DND-41 (cell line): ENCODE results near the gene ETF1.

Source experiments
- ATAC-seq: fragments of 200-7000 bp; cut with Tn5 transposase; 3 replicates; pipeline ENCODE4 v1.9.1; 2021; ENCODE audit warnings: low read depth; ENCODE audit not compliant: insufficient read depth
- DNase-seq: peaks from one replicate; pipeline ENCODE4 v3.0.0-alpha.2; 2020
- H2AFZ ChIP-seq: 2 replicates; pipeline ENCODE4 v1.6.0; 2012; ENCODE audit warnings: low read depth, low read length
- H3K27ac ChIP-seq: 2 replicates; pipeline ENCODE4 v1.5.1; 2012; ENCODE audit warnings: low read length, inconsistent platforms
- H3K27me3 ChIP-seq: fragments of 200-600 bp; sonication (generic); 2 replicates; pipeline ENCODE4 v1.6.0; 2012; ENCODE audit warnings: low read length, mild to moderate bottlenecking, inconsistent platforms; ENCODE audit not compliant: insufficient read depth, poor library complexity
- H3K36me3 ChIP-seq: 2 replicates; pipeline ENCODE4 v1.5.1; 2012; ENCODE audit warnings: low read length, inconsistent platforms; ENCODE audit not compliant: insufficient read depth
- H3K4me1 ChIP-seq: 2 replicates; pipeline ENCODE4 v1.5.1; 2012; ENCODE audit warnings: mild to moderate bottlenecking, low read length; ENCODE audit not compliant: insufficient read depth
- H3K4me2 ChIP-seq: 2 replicates; pipeline ENCODE4 v1.6.0; 2012; ENCODE audit warnings: mild to moderate bottlenecking, moderate library complexity, low read length, inconsistent platforms; ENCODE audit not compliant: insufficient read depth
- H3K4me3 ChIP-seq, 2 experiments: fragments of 200-600 bp in 1 of 2; shearing (Covaris generic) in 1 of 2; 2 replicates each; pipeline ENCODE4 v1.5.1; 2012 to 2016; ENCODE audit warnings: inconsistent platforms in 2 of 2, low read length in 2 of 2, mild to moderate bottlenecking in 2 of 2, low read depth in 1 of 2, moderate library complexity in 1 of 2
- H3K79me2 ChIP-seq: 2 replicates; pipeline ENCODE4 v1.6.0; 2012; ENCODE audit warnings: low read length, inconsistent platforms; ENCODE audit not compliant: insufficient read depth
- H3K9ac ChIP-seq: 2 replicates; pipeline ENCODE4 v1.6.0; 2012; ENCODE audit warnings: low read depth, mild to moderate bottlenecking, inconsistent platforms, low read length, moderate library complexity
- H3K9me3 ChIP-seq: 2 replicates; pipeline ENCODE4 v1.5.1; 2012; ENCODE audit warnings: low read length, moderate library complexity, mild to moderate bottlenecking, inconsistent platforms; ENCODE audit not compliant: insufficient read depth, severe bottlenecking
- H4K20me1 ChIP-seq: 2 replicates; pipeline ENCODE4 v1.6.0; 2012; ENCODE audit warnings: low read length; ENCODE audit not compliant: insufficient read depth
- CTCF ChIP-seq: IDR thresholded peaks from 2 replicates; pipeline ENCODE4 v1.5.1; 2012; ENCODE audit warnings: borderline replicate concordance, low read length, moderate library complexity, mild to moderate bottlenecking; ENCODE audit not compliant: poor library complexity, severe bottlenecking; ENCODE audit errors: extremely low read depth
- EZH2 ChIP-seq: IDR thresholded peaks from 3 replicates; pipeline ENCODE4 v1.6.1; 2012; ENCODE audit warnings: borderline replicate concordance, low read depth, mild to moderate bottlenecking, moderate library complexity, low read length, inconsistent platforms; ENCODE audit not compliant: severe bottlenecking

Gene ETF1

GRCh38 chr5:138463419-138464007, 79.5 kb downstream of the ETF1 start:
- ATAC-seq: no peak
- no peaks in the 10 kb centered on the region for H3K9me3 ChIP-seq

GRCh38 chr5:138461343-138462125, 81.5 kb downstream of the ETF1 start:
- H4K20me1 ChIP-seq: peaks cover 10% of the 10 kb centered on the region
- peaks cover 7% of the 10 kb centered on the region for H3K36me3 ChIP-seq
- no peak overlapping the region for H3K9ac ChIP-seq
- H3K4me3 ChIP-seq: no peak overlapping the region
- ATAC-seq (no peak), DNase-seq (no peak)
- H3K9me3 ChIP-seq: no peaks in the 10 kb centered on the region
- no peak overlapping the region for H3K27ac ChIP-seq
- no peaks in the 10 kb centered on the region for H3K27me3 ChIP-seq
- H3K4me1 ChIP-seq: peaks cover 26% of the 10 kb centered on the region
- no peak overlapping the region for H2AFZ ChIP-seq
- no peak overlapping the region for H3K4me2 ChIP-seq
- no peak for TF ChIP-seq CTCF
- no peak for TF ChIP-seq EZH2
- peaks cover 10% of the 10 kb centered on the region for H3K79me2 ChIP-seq

More at GRCh38 chr5:138463419-138464007, 79.5 kb downstream of the ETF1 start:
- TF ChIP-seq EZH2 (no peak), CTCF (no peak)
- H3K27me3 ChIP-seq: no peaks in the 10 kb centered on the region
- H3K4me2 ChIP-seq: peak overlapping the region; percentile 97
- H3K79me2 ChIP-seq: peaks cover 20% of the 10 kb centered on the region
- H3K36me3 ChIP-seq: peaks cover 19% of the 10 kb centered on the region
- peaks cover 25% of the 10 kb centered on the region for H4K20me1 ChIP-seq
- peak overlapping the region; percentile 82 for H3K27ac ChIP-seq
- H3K4me3 ChIP-seq: peak overlapping the region; percentile 16 to 60; a peak in 3 of 4 replicates
- peaks cover 44% of the 10 kb centered on the region for H3K4me1 ChIP-seq
- peak overlapping the region; percentile 76 for H2AFZ ChIP-seq
- no peak for DNase-seq
- peak overlapping the region; percentile 71 for H3K9ac ChIP-seq

GRCh38 chr5:138460032-138460693, 82.9 kb downstream of the ETF1 start:
- H3K79me2 ChIP-seq: no peaks in the 10 kb centered on the region
- H3K4me1 ChIP-seq: peaks cover 15% of the 10 kb centered on the region
- ATAC-seq (no peak), DNase-seq (no peak)
- H4K20me1 ChIP-seq: no peaks in the 10 kb centered on the region
- H3K4me3 ChIP-seq: no peak overlapping the region
- peaks cover 4% of the 10 kb centered on the region for H3K27me3 ChIP-seq
- no peaks in the 10 kb centered on the region for H3K36me3 ChIP-seq
- H3K9ac ChIP-seq: no peak overlapping the region
- TF ChIP-seq EZH2: no peak
- TF ChIP-seq CTCF: no peak
- no peak overlapping the region for H3K27ac ChIP-seq
- H2AFZ ChIP-seq: no peak overlapping the region
- H3K4me2 ChIP-seq: no peak overlapping the region
- no peaks in the 10 kb centered on the region for H3K9me3 ChIP-seq
